ENCODE data around the gene OIP5. TPM values are rescaled to one million over a fixed set of nuclear protein-coding genes. Genes with fewer than 3 reads are reported as not detected.

Gene OIP5
- total and polyA plus RNA-seq, 2 donors (not counting 3 experiments of a cell fraction or from before 2014, with no cell fraction given): 11.4 to 11.8 TPM

GRCh38 chr15:41263891-41264351 lies 68.5 kb downstream of the OIP5 start:
- Histone ChIP-seq H3K36me3 (ENCODE audit: control insufficient read depth in 2 of 2, extremely low read depth in 1 of 2, insufficient read depth in 2 of 2, low read length in 2 of 2) (peaks cover 2 to 9% of the 10 kb centered on the region in 2 experiments), H3K27ac (ENCODE audit: insufficient read depth, low read depth, low read length) (no peak overlapping the region), H3K79me2 (ENCODE audit: control insufficient read depth, insufficient read depth, low read length) (no peaks in the 10 kb centered on the region), H2AFZ (ENCODE audit: low read depth, low read length) (no peak overlapping the region), H3K4me1 (ENCODE audit: control insufficient read depth, extremely low read depth, insufficient read depth, low read length) (no peaks in the 10 kb centered on the region), H3K9me3 (replicated peaks; ENCODE audit: control insufficient read depth, insufficient read depth, low read length) (no peaks in the 10 kb centered on the region), H3K9me1 (replicated peaks; ENCODE audit: control insufficient read depth, extremely low read depth, insufficient read depth, low read length) (no peaks in the 10 kb centered on the region), H3K27me3 (ENCODE audit: control insufficient read depth in 2 of 2, insufficient read depth in 2 of 2, low read length in 2 of 2) (no peaks in the 10 kb centered on the region), H4K20me1 (replicated peaks; ENCODE audit: control insufficient read depth, extremely low read depth, insufficient read depth, low read length) (no peaks in the 10 kb centered on the region), H3K4me3 (replicated peaks in 1 of 3; ENCODE audit: insufficient read depth in 1 of 3, low read depth in 1 of 3, low read length in 3 of 3) (no peak overlapping the region), H3K9ac (replicated peaks; ENCODE audit: extremely low read depth, insufficient read depth, low read length) (no peak overlapping the region), H3K4me2 (ENCODE audit: insufficient read depth, low read length) (no peak overlapping the region)
- intact Hi-C loops (cut with micrococcal nuclease) (no loop called here), dilution Hi-C loops (cut with MboI; ENCODE audit: extremely low pct_ligation_motif_present, low sequenced_read_pairs) (no loop called here)
- DNase-seq (ENCODE audit: low read depth, low spot score): no peak
- BruUV-seq (replicated peaks): no TSS peak
- ChIA-PET CTCF (interaction anchor here (1.2 to 1.4 kb wide), 2 partner anchors 11 to 16 kb away, joined by 3 read pairs; no protein-coding TSS in a partner anchor), POLR2A (no interaction called here)
- no peak for FAIRE-seq
- TF ChIP-seq JUN (IDR thresholded peaks at IDR 0.05; ENCODE audit: borderline replicate concordance, insufficient read depth, insufficient read length, low read depth) (no peak), POLR2A (IDR thresholded peaks at IDR 0.05; ENCODE audit: low read depth, low read length) (no peak), POLR2AphosphoS5 (IDR thresholded peaks at IDR 0.05; ENCODE audit: insufficient read depth, low read depth, low read length) (no peak), MAX (IDR thresholded peaks at IDR 0.05; ENCODE audit: insufficient read depth, insufficient read length) (no peak), FOS (IDR thresholded peaks at IDR 0.05; ENCODE audit: borderline replicate concordance, insufficient read depth, low read length) (no peak), GATA2 (IDR thresholded peaks at IDR 0.05; ENCODE audit: insufficient read depth, insufficient read length, low read depth, low read length) (no peak), CTCF (IDR thresholded peaks at IDR 0.05; ENCODE audit: extremely low read depth in 1 of 2, insufficient read depth in 1 of 2, low read depth in 1 of 2, low read length in 2 of 2) (no peak), MYC (IDR thresholded peaks at IDR 0.05; ENCODE audit: low read depth, low read length) (no peak), EZH2 (IDR thresholded peaks at IDR 0.05; ENCODE audit: borderline replicate concordance, low read depth, low read length, severe bottlenecking) (no peak)

All from endothelial cell of umbilical vein (primary cell).